ENCODE measurements around the gene HTRA1.

DNA sequence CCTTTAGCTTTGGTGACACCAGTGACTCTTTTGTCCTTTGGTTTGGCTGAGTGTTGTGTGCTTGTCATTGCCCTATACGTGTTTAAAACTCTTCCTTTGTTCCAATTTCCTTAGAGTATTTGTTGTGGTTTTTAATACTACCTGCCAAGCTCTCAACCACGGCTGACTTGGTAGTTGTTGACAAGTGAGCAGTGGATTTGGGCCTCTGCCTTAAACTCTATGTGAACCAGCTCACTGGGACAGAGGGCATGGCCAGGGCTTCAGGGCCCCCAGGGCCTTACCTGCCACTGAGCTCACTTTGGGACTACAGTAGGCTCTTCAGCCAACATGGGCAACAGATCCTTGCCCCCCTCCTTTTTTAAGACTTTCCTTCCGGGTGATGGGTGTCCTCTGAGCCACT, 89.6 kb downstream of the HTRA1 start:
- TF ChIP-seq, protein P1, sequence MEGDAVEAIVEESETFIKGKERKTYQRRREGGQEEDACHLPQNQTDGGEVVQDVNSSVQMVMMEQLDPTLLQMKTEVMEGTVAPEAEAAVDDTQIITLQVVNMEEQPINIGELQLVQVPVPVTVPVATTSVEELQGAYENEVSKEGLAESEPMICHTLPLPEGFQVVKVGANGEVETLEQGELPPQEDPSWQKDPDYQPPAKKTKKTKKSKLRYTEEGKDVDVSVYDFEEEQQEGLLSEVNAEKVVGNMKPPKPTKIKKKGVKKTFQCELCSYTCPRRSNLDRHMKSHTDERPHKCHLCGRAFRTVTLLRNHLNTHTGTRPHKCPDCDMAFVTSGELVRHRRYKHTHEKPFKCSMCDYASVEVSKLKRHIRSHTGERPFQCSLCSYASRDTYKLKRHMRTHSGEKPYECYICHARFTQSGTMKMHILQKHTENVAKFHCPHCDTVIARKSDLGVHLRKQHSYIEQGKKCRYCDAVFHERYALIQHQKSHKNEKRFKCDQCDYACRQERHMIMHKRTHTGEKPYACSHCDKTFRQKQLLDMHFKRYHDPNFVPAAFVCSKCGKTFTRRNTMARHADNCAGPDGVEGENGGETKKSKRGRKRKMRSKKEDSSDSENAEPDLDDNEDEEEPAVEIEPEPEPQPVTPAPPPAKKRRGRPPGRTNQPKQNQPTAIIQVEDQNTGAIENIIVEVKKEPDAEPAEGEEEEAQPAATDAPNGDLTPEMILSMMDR (conservative IDR thresholded peaks at IDR 0.05; ENCODE audit: low read depth, low read length) = no peak
- TF ChIP-seq EZH2 (IDR thresholded peaks at IDR 0.05; ENCODE audit: borderline replicate concordance, low read depth, low read length, poor library complexity, severe bottlenecking) = no peak
